Astrocyte (in vitro differentiated cells and primary cell): ENCODE results near the gene TRIM44. TPM values are rescaled to one million over a fixed set of nuclear protein-coding genes. Genes with fewer than 3 reads are reported as not detected.

ENCODE experiments used
- DNase-seq: peaks from one replicate; pipeline ENCODE4 v3.0.0-alpha.2; 2010; ENCODE audit warnings: low read depth
- FAIRE-seq: peaks from 2 replicates; lab custom pipeline; 2011; peaks lifted over from hg19 to GRCh38; lab: Jason Lieb, UNC
- H2AFZ ChIP-seq: 2 replicates; pipeline ENCODE4 v1.6.0; 2012; ENCODE audit warnings: low read depth, low read length, inconsistent platforms
- H3K27ac ChIP-seq: 2 replicates; pipeline ENCODE4 v1.5.1; 2011; ENCODE audit warnings: low read depth, low read length, inconsistent platforms
- H3K27me3 ChIP-seq: 2 replicates; pipeline ENCODE4 v1.6.0; 2011; ENCODE audit warnings: low read length, inconsistent platforms; ENCODE audit not compliant: insufficient read depth
- H3K36me3 ChIP-seq: 2 replicates; pipeline ENCODE4 v1.5.1; 2011; ENCODE audit warnings: low read length, inconsistent platforms; ENCODE audit not compliant: insufficient read depth
- H3K4me1 ChIP-seq: 2 replicates; pipeline ENCODE4 v1.5.1; 2011; ENCODE audit warnings: low read length, inconsistent platforms; ENCODE audit not compliant: insufficient read depth
- H3K4me2 ChIP-seq: 2 replicates; pipeline ENCODE4 v1.6.0; 2012; ENCODE audit warnings: low read length, inconsistent platforms
- H3K4me3 ChIP-seq: 2 replicates; pipeline ENCODE4 v1.5.1; 2011; ENCODE audit warnings: low read depth, mild to moderate bottlenecking, low read length, inconsistent platforms; ENCODE audit not compliant: insufficient read depth
- H3K79me2 ChIP-seq: 2 replicates; pipeline ENCODE4 v1.6.0; 2012; ENCODE audit warnings: mild to moderate bottlenecking, low read length, inconsistent platforms; ENCODE audit not compliant: insufficient read depth
- H3K9ac ChIP-seq: 2 replicates; pipeline ENCODE4 v1.6.0; 2012; ENCODE audit warnings: mild to moderate bottlenecking, low read length, inconsistent platforms
- H3K9me3 ChIP-seq: 2 replicates; pipeline ENCODE4 v1.5.1; 2012; ENCODE audit warnings: low read depth, mild to moderate bottlenecking, low read length, inconsistent platforms; ENCODE audit not compliant: insufficient read depth
- H4K20me1 ChIP-seq: 2 replicates; pipeline ENCODE4 v1.6.0; 2012; ENCODE audit warnings: low read length, inconsistent platforms; ENCODE audit not compliant: insufficient read depth
- H3K27ac Mint-ChIP-seq: one replicate; pipeline ENCODE4 v1.8.0; 2021; ENCODE audit warnings: mild to moderate bottlenecking, mixed read lengths; ENCODE audit not compliant: unreplicated experiment
- H3K27me3 Mint-ChIP-seq: one replicate; pipeline ENCODE4 v1.8.0; 2021; ENCODE audit warnings: low read depth, mixed read lengths; ENCODE audit not compliant: unreplicated experiment
- H3K36me3 Mint-ChIP-seq: one replicate; pipeline ENCODE4 v1.8.0; 2021; ENCODE audit warnings: low read depth, mixed read lengths; ENCODE audit not compliant: unreplicated experiment
- H3K4me1 Mint-ChIP-seq: one replicate; pipeline ENCODE4 v1.8.0; 2021; ENCODE audit warnings: low read depth, mixed read lengths; ENCODE audit not compliant: unreplicated experiment
- H3K4me3 Mint-ChIP-seq: one replicate; pipeline ENCODE4 v1.8.0; 2021; ENCODE audit warnings: mild to moderate bottlenecking, moderate library complexity, mixed read lengths; ENCODE audit not compliant: unreplicated experiment
- H3K9me3 Mint-ChIP-seq: one replicate; pipeline ENCODE4 v1.8.0; 2021; ENCODE audit warnings: mild to moderate bottlenecking, mixed read lengths; ENCODE audit not compliant: unreplicated experiment
- CTCF ChIP-seq: IDR thresholded peaks from 2 replicates; pipeline ENCODE4 v1.5.1; 2011; ENCODE audit warnings: low read depth, mild to moderate bottlenecking, inconsistent platforms, low read length, moderate library complexity; ENCODE audit not compliant: insufficient read depth
- EZH2 ChIP-seq: IDR thresholded peaks from 2 replicates; pipeline ENCODE4 v1.6.1; 2012; ENCODE audit warnings: mild to moderate bottlenecking, low read length, inconsistent platforms; ENCODE audit not compliant: insufficient read depth
- total RNA-seq: library from RNA; stranded (reverse); gene quantifications from 2 replicates; pipeline ENCODE4 v1.2.1, GENCODE V29; 2021

Gene TRIM44
- total RNA-seq, 1 donor from 2014 or later = 61.0 TPM

- DNase-seq (no peak), FAIRE-seq (no peak)
- no peak overlapping the region for H3K4me3 ChIP-seq
- no peak overlapping the region for H3K27ac ChIP-seq
- H3K4me2 ChIP-seq = no peak overlapping the region
- Mint-ChIP-seq H3K27ac (no peak overlapping the region), H3K36me3 (no peaks in the 10 kb centered on the region), H3K4me3 (no peak overlapping the region), H3K9me3 (no peaks in the 10 kb centered on the region), H3K27me3 (no peaks in the 10 kb centered on the region), H3K4me1 (peaks cover 6% of the 10 kb centered on the region)
- TF ChIP-seq EZH2 = no peak
- no peak for TF ChIP-seq CTCF
- no peaks in the 10 kb centered on the region for H3K9me3 ChIP-seq
- no peaks in the 10 kb centered on the region for H4K20me1 ChIP-seq
- no peaks in the 10 kb centered on the region for H3K27me3 ChIP-seq
- no peaks in the 10 kb centered on the region for H3K4me1 ChIP-seq
- no peaks in the 10 kb centered on the region for H3K36me3 ChIP-seq
- no peaks in the 10 kb centered on the region for H3K79me2 ChIP-seq
- no peak overlapping the region for H3K9ac ChIP-seq
- no peak overlapping the region for H2AFZ ChIP-seq
Measured at GRCh38 chr11:35635933-35636332, 26.6 kb upstream of the TRIM44 start.

- H3K4me1 ChIP-seq = no peaks in the 10 kb centered on the region
- H3K4me3 Mint-ChIP-seq = no peak overlapping the region
Measured at GRCh38 chr11:35639591-35640179, 22.9 kb upstream of the TRIM44 start.

More at GRCh38 chr11:35639591-35640179, 22.9 kb upstream of the TRIM44 start:
- no peaks in the 10 kb centered on the region for H3K79me2 ChIP-seq
- no peak overlapping the region for H3K9ac ChIP-seq
- Mint-ChIP-seq H3K27ac (no peak overlapping the region), H3K9me3 (no peaks in the 10 kb centered on the region), H3K27me3 (no peaks in the 10 kb centered on the region), H3K4me1 (peaks cover 7% of the 10 kb centered on the region), H3K36me3 (no peaks in the 10 kb centered on the region)
- H3K36me3 ChIP-seq = no peaks in the 10 kb centered on the region
- H3K4me2 ChIP-seq = no peak overlapping the region
- no peak for TF ChIP-seq EZH2
- no peak for TF ChIP-seq CTCF
- H3K27ac ChIP-seq = no peak overlapping the region
- no peaks in the 10 kb centered on the region for H4K20me1 ChIP-seq
- FAIRE-seq (no peak), DNase-seq (no peak)
- no peak overlapping the region for H3K4me3 ChIP-seq
- no peak overlapping the region for H2AFZ ChIP-seq
- no peaks in the 10 kb centered on the region for H3K9me3 ChIP-seq
- no peaks in the 10 kb centered on the region for H3K27me3 ChIP-seq
